BJ (cell line): ENCODE data around the gene ACYP2. TPM values are rescaled to one million over a fixed set of nuclear protein-coding genes. Genes with fewer than 3 reads are reported as not detected.

Experiments used
- CTCF ChIA-PET: fragments of 350-600 bp; formaldehyde crosslinking; extraction: SDS; loops from one replicate; lab custom pipeline; 2021; ENCODE audit warnings: antibody characterized with exemption, inconsistent platforms; lab: Yijun Ruan, JAX
- POLR2A ChIA-PET: fragments of 300-600 bp; sonication (Branson Sonifier 250); formaldehyde crosslinking; extraction: SDS; loops from one replicate; lab custom pipeline; 2021; ENCODE audit warnings: antibody characterized with exemption; lab: Charles Lee
- DNase-seq: peaks from one replicate; pipeline ENCODE4 v3.0.0-alpha.2; 2011; ENCODE audit warnings: low read depth
- H3K27me3 ChIP-seq: 2 replicates; pipeline ENCODE4 v1.6.0; 2011; ENCODE audit warnings: low read length; ENCODE audit not compliant: control insufficient read depth, insufficient read depth
- H3K36me3 ChIP-seq: 2 replicates; pipeline ENCODE4 v1.5.1; 2011; ENCODE audit warnings: low read length; ENCODE audit not compliant: control insufficient read depth, insufficient read depth
- H3K4me3 ChIP-seq: 2 replicates; pipeline ENCODE4 v1.5.1; 2011; ENCODE audit warnings: low read depth, mild to moderate bottlenecking, control low read depth, low read length
- polyA plus RNA-seq: library from polyadenylated mRNA; depleted of rRNA; stranded (reverse); fragments of >200 nt; gene quantifications from 2 replicates; pipeline ENCODE4 v1.2.3, GENCODE V29; 2011
- TF ChIP-seq, protein P1 (sequence below): IDR thresholded peaks from 2 replicates; pipeline ENCODE4 v1.5.1; 2011; ENCODE audit warnings: low read depth, mild to moderate bottlenecking, control low read depth, inconsistent platforms, low read length, moderate library complexity; ENCODE audit not compliant: insufficient read depth

ACYP2 gene
- polyA plus RNA-seq, 1 experiment, result 7.0 TPM

DNA sequence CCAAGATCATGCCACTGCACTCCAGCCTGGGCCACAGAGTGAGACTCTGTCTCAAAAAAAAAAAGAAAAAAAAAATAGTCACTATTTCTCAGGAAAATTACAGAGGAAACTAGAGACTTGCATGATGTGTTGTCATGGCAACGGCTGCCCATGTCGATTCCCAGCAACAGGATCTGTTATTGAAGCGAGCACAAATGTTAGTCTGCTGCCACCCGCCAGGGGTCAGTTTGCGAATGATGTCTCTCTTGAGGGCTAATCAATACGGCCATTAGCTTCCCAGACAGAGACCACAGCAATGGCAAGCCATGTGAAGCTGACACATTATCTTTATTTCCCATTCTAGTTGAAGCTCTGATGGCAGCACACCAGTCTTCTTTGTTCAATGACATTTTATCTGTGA is 32.4 kb upstream of the ACYP2 start:
- no peak overlapping the region for H3K4me3 ChIP-seq
- ChIA-PET POLR2A (no interaction called here), CTCF (no interaction called here)
- H3K36me3 ChIP-seq, result no peaks in the 10 kb centered on the region
- no peaks in the 10 kb centered on the region for H3K27me3 ChIP-seq
- TF ChIP-seq, protein P1, sequence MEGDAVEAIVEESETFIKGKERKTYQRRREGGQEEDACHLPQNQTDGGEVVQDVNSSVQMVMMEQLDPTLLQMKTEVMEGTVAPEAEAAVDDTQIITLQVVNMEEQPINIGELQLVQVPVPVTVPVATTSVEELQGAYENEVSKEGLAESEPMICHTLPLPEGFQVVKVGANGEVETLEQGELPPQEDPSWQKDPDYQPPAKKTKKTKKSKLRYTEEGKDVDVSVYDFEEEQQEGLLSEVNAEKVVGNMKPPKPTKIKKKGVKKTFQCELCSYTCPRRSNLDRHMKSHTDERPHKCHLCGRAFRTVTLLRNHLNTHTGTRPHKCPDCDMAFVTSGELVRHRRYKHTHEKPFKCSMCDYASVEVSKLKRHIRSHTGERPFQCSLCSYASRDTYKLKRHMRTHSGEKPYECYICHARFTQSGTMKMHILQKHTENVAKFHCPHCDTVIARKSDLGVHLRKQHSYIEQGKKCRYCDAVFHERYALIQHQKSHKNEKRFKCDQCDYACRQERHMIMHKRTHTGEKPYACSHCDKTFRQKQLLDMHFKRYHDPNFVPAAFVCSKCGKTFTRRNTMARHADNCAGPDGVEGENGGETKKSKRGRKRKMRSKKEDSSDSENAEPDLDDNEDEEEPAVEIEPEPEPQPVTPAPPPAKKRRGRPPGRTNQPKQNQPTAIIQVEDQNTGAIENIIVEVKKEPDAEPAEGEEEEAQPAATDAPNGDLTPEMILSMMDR, result no peak
- no peak for DNase-seq

DNA sequence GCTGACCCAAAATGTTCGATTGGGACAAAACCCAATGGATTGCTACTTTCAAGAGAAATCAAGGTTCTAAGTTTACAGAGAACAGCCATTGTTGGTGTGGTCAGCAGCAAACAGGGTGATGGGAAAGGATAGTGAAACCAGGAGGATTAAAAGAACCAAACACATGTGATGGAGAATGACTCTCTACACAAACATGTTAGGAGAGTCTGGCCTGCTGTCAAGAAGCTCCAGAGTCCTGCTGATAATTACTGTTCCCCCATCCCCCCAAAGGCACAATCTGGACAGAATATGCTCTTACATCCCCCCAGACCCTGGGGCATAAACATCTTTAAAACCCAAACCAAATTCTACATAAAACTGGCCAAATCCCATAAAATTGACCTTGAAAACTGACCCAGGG is 32.0 kb upstream of the ACYP2 start:
- Histone ChIP-seq H3K4me3 (no peak overlapping the region), H3K27me3 (no peaks in the 10 kb centered on the region), H3K36me3 (no peaks in the 10 kb centered on the region)
- POLR2A ChIA-PET, result no interaction called here
- DNase-seq, result peak; percentile 23
- CTCF ChIA-PET, result no interaction called here
- TF ChIP-seq, protein P1, result no peak

DNA sequence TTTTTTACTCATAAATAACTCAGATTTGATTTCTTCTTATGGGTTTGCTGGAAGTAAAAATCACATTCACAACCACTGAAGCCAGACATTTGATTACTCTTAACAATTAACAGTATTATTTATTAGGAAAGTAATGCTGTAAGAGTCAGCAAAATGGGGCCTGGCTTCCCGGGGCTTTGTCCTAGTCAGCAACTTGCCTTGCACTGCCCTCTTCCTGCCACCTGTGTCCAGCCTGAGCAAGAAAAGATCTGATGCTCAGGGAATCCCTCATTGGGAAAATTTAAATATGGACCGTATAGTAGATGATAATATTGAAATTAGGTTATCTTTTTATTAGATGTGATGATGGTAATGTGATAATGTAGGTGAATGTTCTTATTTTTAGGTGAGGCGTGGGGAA is 30.8 kb upstream of the ACYP2 start:
- ChIA-PET CTCF (interaction anchor here (0.6 kb wide), 1 partner anchor 16 kb away, joined by 3 read pairs; no protein-coding TSS in a partner anchor), POLR2A (no interaction called here)
- Histone ChIP-seq H3K36me3 (no peaks in the 10 kb centered on the region), H3K27me3 (no peaks in the 10 kb centered on the region), H3K4me3 (no peak overlapping the region)
- DNase-seq, result no peak
- TF ChIP-seq, protein P1, result peak; percentile 45

DNA sequence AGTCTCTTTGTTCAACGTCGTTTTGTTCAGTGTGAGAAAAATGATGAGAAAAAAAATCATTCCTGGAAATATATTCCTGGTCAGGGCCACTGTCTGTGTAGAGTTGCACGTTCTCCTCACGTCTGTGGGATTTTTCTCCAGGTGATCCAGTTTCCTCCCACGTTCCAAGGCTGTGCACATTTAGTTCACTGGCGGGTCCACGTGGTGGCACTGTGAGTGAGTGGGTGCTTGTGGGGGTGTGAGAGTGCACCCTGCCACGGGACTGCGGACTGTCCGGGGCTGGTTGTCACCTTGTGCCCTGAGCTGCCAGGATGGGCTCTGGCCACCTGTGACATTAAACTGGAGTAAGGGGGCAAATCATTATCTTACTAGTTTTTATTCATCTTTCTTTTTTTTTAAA is 30.3 kb upstream of the ACYP2 start:
- ChIA-PET POLR2A (no interaction called here), CTCF (interaction anchor here (0.6 kb wide), 1 partner anchor 17 kb away, joined by 3 read pairs; no protein-coding TSS in a partner anchor)
- H3K4me3 ChIP-seq, result no peak overlapping the region
- DNase-seq, result no peak
- TF ChIP-seq, protein P1, result no peak
- H3K36me3 ChIP-seq, result no peaks in the 10 kb centered on the region
- no peaks in the 10 kb centered on the region for H3K27me3 ChIP-seq

DNA sequence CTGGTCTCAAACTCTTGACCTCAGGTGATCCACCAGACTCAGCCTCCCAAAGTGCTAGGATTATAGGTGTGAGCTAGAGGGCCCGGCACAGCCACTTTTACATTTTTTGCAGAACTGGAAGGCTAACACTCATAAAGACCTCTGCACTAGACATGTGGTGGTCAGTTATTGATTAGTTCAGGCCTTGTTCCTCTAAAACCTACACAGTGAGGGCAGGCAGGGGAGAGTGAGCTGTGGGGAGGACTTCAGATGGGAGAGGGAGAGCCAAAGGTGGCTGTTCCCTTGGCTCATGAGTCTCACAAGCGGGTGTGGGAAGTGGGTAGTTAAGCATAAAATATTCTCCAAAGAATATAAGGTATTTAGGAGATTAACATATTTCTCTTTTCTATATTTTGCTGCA is 29.3 kb upstream of the ACYP2 start:
- DNase-seq, result no peak
- Histone ChIP-seq H3K27me3 (no peaks in the 10 kb centered on the region), H3K4me3 (no peak overlapping the region), H3K36me3 (no peaks in the 10 kb centered on the region)
- CTCF ChIA-PET, result interaction anchor here (0.6 kb wide), 1 partner anchor 70 kb away, joined by 3 read pairs; no protein-coding TSS in a partner anchor
- POLR2A ChIA-PET, result no interaction called here
- TF ChIP-seq, protein P1, result no peak
